Lower leg skin (tissue), 4 donors: ENCODE results near the gene NRGN. TPM values are rescaled to one million over a fixed set of nuclear protein-coding genes. Genes with fewer than 3 reads are reported as not detected.

ENCODE experiments used
- DNase-seq, 2 donors: peaks; one replicate each; pipeline ENCODE4 v3.0.0-alpha.2; 2019; ENCODE audit warnings: low spot score in 2 of 2
- H3K4me3 ChIP-seq: fragments of 200-600 bp; sonication (generic); 2 replicates; pipeline ENCODE4 v1.5.1; 2017; ENCODE audit warnings: mild to moderate bottlenecking, low read depth; ENCODE audit not compliant: poor library complexity, severe bottlenecking
- POLR2A ChIP-seq, 2 donors: fragments of 450-650 bp; IDR thresholded peaks; one replicate each; pipeline ENCODE4 v1.6.1; 2016 to 2017; ENCODE audit warnings: antibody characterized with exemption in 2 of 2, mild to moderate bottlenecking in 1 of 2, moderate library complexity in 1 of 2
- WGBS, 2 donors: methylation state at CpG; one replicate each; pipeline ENCODE4 v1.1.5; 2018; 5-methylcytosine and 5-hydroxymethylcytosine counted together
- intact Hi-C: fragments of 100-400 bp; cut with DNase I; formaldehyde crosslinking; loops from one replicate; pipeline ENCODE4 v1.15.0; 2023; ENCODE audit warnings: low total_unique reads
- total RNA-seq, 4 donors: library from RNA; depleted of rRNA; stranded (reverse); fragments of >200 nt; gene quantifications; one replicate each; pipeline ENCODE4 v1.1.0, GENCODE V29; 2016
- TF ChIP-seq, protein P1 (sequence below), 3 donors: fragments of 450-650 bp; IDR thresholded peaks; one replicate each; pipeline ENCODE4 v1.5.1; 2016; ENCODE audit warnings: antibody characterized with exemption in 3 of 3, mild to moderate bottlenecking in 3 of 3, moderate library complexity in 2 of 3

NRGN gene
- total RNA-seq, 4 donors from 2014 or later, result 0.56 to 0.84 TPM; not detected in 2

GRCh38 chr11:124722176-124722575 is 17.6 kb upstream of the NRGN start:
- no peak overlapping the region for H3K4me3 ChIP-seq
- TF ChIP-seq POLR2A (IDR thresholded peaks at IDR 0.05), result no peak
- TF ChIP-seq, protein P1, sequence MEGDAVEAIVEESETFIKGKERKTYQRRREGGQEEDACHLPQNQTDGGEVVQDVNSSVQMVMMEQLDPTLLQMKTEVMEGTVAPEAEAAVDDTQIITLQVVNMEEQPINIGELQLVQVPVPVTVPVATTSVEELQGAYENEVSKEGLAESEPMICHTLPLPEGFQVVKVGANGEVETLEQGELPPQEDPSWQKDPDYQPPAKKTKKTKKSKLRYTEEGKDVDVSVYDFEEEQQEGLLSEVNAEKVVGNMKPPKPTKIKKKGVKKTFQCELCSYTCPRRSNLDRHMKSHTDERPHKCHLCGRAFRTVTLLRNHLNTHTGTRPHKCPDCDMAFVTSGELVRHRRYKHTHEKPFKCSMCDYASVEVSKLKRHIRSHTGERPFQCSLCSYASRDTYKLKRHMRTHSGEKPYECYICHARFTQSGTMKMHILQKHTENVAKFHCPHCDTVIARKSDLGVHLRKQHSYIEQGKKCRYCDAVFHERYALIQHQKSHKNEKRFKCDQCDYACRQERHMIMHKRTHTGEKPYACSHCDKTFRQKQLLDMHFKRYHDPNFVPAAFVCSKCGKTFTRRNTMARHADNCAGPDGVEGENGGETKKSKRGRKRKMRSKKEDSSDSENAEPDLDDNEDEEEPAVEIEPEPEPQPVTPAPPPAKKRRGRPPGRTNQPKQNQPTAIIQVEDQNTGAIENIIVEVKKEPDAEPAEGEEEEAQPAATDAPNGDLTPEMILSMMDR (IDR thresholded peaks at IDR 0.05), result no peak
- WGBS, 2 donors, result 21 to 35% methylated on average over 6 of the region's 6 CpGs
- intact Hi-C loops, result no loop called here
- DNase-seq, result no peak

DNA sequence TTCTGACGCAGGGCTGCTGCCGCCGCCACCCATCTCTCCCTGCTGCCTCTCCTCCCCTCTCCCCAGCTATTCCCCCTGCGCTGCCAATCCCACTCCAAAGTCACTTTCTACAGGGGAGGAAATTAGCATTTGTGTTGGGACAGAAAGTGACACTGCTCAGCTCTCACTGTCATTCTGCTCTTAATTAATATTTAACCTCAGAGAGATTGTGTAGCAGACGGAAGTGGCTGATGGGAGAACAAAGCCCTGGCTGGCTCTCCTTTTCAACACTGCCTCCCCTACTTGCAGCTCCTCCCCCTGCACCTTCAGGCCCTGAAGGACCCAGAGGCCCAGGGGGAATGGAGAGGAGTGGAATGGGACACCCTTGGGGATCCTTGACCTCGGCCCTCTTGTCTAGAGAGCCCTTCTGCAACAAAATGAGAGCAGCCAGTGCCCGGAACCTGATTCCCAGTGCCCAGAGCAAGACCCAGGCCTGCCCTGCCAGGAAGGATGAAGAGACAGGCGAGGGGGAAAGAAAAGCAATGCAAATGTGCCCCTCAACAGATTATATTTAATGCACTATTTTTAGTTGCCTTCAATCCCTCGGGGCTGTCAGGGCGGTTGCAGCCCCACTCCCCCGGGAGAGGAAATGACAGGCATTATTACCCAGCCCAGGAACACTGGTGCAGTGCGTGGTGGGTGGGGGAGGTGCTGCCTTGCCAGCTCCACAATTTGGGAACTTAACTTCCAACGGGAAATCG is 14.6 kb upstream of the NRGN start:
- no peak for DNase-seq
- no peak overlapping the region for H3K4me3 ChIP-seq
- intact Hi-C loops, result no loop called here
- TF ChIP-seq, protein P1 (IDR thresholded peaks at IDR 0.05), result no peak
- no peak for TF ChIP-seq POLR2A (IDR thresholded peaks at IDR 0.05)
- WGBS, 2 donors, result 27 to 34% methylated on average over 14 of the region's 14 CpGs

GRCh38 chr11:124725719-124726105 is 14.0 kb upstream of the NRGN start:
- no peak for DNase-seq
- intact Hi-C loops, result no loop called here
- 18 to 24% methylated on average over 6 of the region's 6 CpGs for WGBS, 2 donors
- no peak overlapping the region for H3K4me3 ChIP-seq
- no peak for TF ChIP-seq POLR2A (IDR thresholded peaks at IDR 0.05)
- TF ChIP-seq, protein P1 (IDR thresholded peaks at IDR 0.05), result no peak

- no peak for TF ChIP-seq POLR2A (IDR thresholded peaks at IDR 0.05)
- TF ChIP-seq, protein P1 (IDR thresholded peaks at IDR 0.05), result no peak
Observed at GRCh38 chr11:124727474-124727873, 12.3 kb upstream of the NRGN start.

GRCh38 chr11:124728134-124728533 is 11.6 kb upstream of the NRGN start:
- no peak for DNase-seq
- 72 to 83% methylated on average over 2 of the region's 2 CpGs for whole genome bisulfite sequencing, 2 donors
- intact Hi-C loops, result no loop called here
- no peak overlapping the region for H3K4me3 ChIP-seq
- no peak for TF ChIP-seq POLR2A (IDR thresholded peaks at IDR 0.05)
- TF ChIP-seq, protein P1 (IDR thresholded peaks at IDR 0.05), result no peak

More at GRCh38 chr11:124727474-124727873, 12.3 kb upstream of the NRGN start:
- WGBS, 2 donors, result 88% methylated on average over 4 of the region's 4 CpGs
- no peak for DNase-seq
- intact Hi-C loops, result no loop called here
- no peak overlapping the region for H3K4me3 ChIP-seq

DNA sequence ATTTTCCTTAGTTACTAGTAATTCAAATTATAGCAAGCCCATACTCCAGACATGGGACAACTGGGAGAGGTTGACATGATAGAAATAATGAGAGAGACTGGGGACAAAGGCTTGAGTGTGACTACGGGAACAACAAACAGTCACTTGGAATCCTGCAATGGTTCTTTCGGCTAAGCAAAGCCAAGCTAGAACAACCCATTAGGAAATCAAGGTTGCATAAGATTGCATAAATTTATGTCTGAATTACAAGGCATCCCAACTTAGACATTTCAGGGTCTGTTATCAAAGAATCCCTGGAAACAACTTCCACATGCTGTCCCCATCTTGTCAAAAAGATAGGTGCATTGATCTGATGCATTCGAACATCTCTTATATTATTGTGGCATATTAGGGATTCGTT is 10.2 kb upstream of the NRGN start:
- no peak for DNase-seq
- H3K4me3 ChIP-seq, result no peak overlapping the region
- 87 to 88% methylated on average over 4 of the region's 4 CpGs for WGBS, 2 donors
- TF ChIP-seq POLR2A (IDR thresholded peaks at IDR 0.05), result no peak
- TF ChIP-seq, protein P1 (IDR thresholded peaks at IDR 0.05), result no peak
- intact Hi-C loops, result no loop called here
